Mammary epithelial cell (primary cell): ENCODE data around the gene PEF1.

Experiments
- CTCF ChIP-seq, 2 donors: IDR thresholded peaks in 1 of 2; conservative IDR thresholded peaks in 1 of 2; 2 replicates each; pipeline ENCODE4 v1.5.1; 2011 to 2012; ENCODE audit warnings: inconsistent platforms in 2 of 2, low read length in 2 of 2, mild to moderate bottlenecking in 2 of 2, control low read depth in 1 of 2, low read depth in 1 of 2; ENCODE audit not compliant: insufficient read depth in 1 of 2; ENCODE audit errors: extremely low read depth in 1 of 2
- EZH2 ChIP-seq: IDR thresholded peaks from 2 replicates; pipeline ENCODE4 v1.6.1; 2012; ENCODE audit warnings: low read length, inconsistent platforms, borderline replicate concordance

GRCh38 chr1:31598980-31599379 is 45.7 kb downstream of the PEF1 start:
- TF ChIP-seq CTCF (conservative IDR thresholded peaks at IDR 0.05 in 1 of 2, IDR thresholded peaks at IDR 0.05 in 1 of 2; ENCODE audit: extremely low read depth in 1 of 2, insufficient read depth in 1 of 2, low read depth in 1 of 2, low read length in 2 of 2) (no peak), EZH2 (no peak)
